HG03066 (cell line): ENCODE measurements around the gene ORAI2.
"Not testable (repeated sequence)": the region's sequence is repeated elsewhere in the genome, so short reads cannot be mapped to it uniquely, and the experiment has no call there.

Experiments
- ATAC-seq: cut with Tn5 transposase; IDR thresholded peaks from one replicate; pipeline ENCODE4 v1.9.1; 2021; ENCODE audit warnings: low read depth; ENCODE audit not compliant: unreplicated experiment

ORAI2 gene

DNA sequence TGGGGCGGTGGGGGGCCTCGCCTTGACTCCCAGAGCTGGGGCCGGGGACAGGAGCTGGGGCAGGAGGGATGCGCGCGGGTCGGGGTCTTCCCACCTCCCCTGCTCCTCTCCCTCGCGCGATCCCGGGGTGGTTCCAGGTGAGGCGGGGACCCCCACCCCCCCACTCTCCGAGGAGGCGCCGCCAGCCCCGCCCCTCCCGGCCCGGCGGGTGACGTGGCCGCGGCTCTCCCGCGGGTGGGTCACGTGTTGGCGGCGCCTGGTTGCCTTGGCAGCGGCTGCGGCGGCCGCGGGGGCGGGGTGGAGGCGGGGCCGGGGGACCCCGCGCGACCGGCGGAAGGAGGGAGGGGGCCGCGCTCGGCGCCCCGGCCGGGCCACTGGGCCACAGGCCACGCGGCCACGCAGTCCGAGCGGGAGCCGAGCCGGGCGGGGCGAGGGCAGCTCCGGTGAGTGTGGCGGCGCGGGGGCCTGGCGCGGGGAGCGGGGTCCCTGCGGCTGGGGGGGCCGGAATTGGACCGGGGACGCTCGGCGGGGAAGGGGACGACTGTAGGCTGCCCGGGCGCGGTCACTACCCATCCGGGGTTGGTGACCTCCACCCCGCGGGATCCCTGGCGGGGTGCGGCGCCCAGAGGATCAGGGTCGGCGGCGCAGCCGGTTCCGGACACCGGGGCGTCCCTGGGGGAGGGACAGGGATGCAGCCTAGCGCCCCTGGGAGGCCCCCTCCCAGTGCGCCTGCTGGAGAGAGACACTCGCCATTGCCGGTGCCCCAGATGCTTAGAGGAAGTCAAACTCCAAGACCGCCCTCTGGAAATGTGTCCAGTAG is at the start of gene ORAI2:
Gene ORAI2 (plus strand): TSS at position 357 of the 820 bp plus-strand sequence. CDS start 5,382 bp downstream, outside the sequence.
- ATAC-seq = peak; percentile 47

DNA sequence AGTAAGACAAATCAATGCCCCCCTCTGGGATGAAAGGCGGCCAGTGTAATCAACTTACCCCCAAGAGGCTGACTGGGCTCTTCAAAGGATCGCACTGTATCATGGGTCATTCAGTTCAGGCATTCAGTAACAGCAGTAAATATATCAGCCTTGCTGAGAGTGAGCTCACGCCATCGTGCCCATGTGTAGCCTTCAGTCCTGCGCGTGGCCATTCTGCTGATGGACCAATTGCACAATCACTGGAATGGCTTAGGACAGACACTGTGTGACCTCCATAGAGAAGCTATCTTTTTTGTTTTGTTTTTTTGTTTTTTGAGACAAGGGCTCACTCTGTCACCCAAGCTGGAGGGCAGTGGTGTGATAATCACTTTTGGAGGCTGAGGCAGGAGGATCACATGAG is 46.3 kb upstream of the ORAI2 start:
- no peak for ATAC-seq

DNA sequence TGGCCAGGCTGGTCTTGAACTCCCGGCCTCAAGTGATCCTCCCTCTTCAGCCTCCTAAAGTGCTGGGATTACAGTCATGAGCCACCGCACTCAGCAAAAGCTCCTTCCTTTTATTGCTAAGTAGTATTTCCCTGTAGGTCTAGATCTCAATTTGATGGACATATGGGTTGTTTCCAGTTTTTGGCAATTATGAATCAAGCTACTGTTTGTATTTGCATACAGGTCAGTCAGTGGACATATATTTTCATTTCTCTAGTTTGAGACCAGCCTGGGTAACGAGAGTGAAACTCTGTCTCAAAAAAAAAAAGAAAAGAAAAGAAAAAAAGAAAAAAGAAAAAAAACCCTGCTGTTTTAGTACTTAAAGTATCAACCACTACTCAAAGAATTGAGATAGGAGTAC is 43.6 kb upstream of the ORAI2 start:
- ATAC-seq = peak; percentile 76

DNA sequence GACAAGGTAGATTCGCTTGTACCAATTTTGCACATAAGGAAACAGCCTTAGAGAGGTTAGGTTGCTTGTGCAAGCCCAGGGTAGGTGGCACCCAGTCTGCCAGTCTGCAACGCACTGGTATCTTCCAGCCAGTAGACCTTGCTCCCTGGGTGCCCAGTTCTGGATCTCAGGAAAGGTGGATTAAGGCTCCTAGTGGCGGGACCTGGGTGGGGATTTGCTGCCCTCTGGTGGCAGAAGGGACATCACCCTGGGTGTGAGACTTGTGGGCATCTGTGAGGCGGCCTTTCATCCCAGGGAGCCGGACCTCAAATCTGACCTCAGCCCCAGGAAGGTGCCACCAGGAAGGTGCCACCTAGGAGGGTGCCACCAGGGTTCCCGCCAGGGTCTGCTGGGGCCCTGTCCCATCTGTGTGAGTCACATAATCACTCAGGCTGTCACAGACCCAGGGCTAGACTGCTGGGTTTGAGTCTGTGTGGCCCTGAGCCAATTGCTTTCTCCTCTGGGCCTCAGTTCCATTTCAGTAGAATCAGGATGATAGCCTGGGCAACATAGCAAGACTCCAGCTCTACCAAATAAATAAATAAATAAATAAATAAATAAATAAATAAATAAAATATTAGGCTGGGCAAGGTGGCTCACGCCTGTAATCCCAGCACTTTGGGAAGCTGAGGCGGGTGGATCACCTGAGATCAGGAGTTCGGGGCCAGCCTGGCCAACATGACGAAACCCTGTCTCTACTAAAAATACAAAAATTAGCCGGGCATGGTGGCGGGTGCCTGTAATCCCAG is 42.5 kb upstream of the ORAI2 start:
- no peak for ATAC-seq

- ATAC-seq = no peak
Observed at GRCh38 chr7:102392330-102392729, 41.0 kb upstream of the ORAI2 start.

GRCh38 chr7:102393467-102393866 is 39.9 kb upstream of the ORAI2 start:
- ATAC-seq = no peak

DNA sequence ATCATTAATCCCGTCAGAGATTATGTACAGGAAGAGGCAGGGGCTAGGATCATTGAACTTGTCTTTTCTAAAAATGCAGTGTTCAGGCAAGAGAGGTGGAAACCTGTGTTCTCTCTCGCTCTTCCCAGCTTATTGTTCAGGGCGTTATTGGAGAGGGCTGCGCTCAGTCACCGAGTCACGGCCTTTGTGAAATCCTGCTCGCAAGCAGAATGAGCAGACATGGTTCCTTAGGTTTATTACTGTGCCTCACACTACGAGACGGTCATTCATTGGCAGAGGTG is 37.8 kb upstream of the ORAI2 start:
- ATAC-seq = no peak

DNA sequence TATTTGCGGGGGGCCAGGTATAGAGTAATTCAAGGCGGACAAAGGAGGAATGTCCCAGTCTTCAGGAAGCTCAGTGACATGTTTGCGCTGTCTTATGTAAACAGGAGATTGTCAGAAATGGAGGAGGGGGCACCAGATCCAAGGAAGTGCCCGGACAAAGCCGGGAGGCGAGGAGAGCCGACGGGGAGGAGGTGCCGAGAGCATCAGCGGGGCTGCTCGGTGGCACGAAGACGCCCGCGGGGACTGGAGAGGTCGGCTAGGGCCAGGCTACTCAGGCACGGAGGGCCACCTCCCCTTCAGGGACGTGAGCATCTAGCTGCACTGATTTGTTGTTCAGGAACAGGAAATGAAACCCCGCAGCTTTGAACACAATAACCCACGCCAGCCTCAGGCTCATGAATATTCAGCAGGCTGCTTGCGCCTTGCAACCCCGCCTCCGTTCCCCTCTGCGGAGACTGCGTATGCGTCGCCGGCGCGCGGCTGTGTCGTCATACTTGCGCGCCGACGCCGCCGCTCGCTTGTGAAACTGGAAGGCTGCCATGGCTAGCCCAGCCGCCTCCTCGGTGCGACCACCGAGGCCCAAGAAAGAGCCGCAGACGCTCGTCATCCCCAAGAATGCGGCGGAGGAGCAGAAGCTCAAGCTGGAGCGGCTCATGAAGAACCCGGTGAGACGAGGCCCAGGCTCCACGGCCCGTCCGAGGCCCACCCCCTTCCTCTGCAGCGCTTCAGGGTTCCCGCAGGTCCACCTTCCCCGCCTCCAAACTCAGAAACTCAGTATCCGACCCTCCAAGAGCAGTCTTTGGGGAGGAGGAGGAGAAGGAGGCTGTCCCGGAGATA is 37.3 kb upstream of the ORAI2 start, which contains the start of gene PRKRIP1:
Gene PRKRIP1 (plus strand): TSS at position 491 of the 837 bp plus-strand sequence. CDS start 49 bp downstream, at position 540.
- peak; percentile 100 for ATAC-seq

- no peak for ATAC-seq
Observed at GRCh38 chr7:102396710-102397019, 36.7 kb upstream of the ORAI2 start.

DNA sequence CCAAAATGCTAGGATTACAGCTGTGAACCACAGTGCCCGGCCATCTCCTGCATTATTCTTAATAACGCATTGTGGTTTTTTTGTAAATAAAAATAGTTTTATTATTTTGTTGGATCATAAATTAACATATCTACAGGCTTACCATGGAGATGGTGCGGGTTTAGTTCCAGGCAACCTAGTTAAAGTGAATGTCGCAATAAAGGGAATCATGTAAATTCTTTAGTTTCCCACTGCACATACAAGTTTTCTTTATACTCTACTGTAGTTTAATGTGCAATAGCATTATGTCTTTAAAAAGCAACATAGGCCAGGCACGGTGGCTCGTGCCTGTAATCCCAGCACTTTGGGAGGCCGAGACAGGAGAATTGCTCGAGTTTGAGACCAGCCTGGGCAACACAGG is 34.8 kb upstream of the ORAI2 start:
- ATAC-seq = no peak

DNA sequence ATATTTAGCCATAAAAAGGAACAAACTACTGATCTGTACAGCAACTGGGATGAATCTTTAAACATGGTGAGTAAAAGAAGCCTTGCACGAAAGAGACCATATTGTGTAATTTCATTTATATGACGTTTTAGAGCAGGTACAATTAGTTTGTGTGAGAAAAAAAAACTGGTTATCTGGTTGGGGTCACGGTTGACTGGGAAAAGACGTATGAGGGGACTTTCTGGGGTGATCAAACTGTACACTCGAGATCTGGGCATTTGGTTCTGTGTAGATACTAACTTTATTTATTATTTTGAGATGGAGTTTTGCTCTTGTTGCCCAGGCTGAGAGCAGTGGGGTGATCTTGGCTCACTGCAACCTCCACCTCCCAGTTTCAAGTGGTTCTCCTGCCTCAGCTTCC is 33.0 kb upstream of the ORAI2 start:
- no peak for ATAC-seq

DNA sequence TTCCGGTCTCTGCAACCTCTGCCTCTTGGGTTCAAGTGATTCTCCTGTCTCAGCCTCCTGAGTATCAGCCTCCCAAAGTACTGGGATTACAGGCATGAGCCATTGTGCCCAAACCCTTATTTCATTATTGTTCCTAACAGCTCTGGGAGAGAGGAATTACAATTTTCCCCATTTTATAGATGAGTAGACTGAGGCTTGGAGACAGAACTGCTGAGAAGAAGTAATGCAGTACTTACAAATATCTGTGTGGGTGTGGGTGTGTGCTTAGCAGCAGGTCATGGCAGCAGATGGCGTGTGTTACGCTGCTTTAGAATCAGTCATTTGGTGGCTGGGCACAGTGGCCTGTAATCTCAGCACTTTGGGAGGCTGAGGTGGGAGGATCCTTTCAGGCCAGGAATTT is 29.8 kb upstream of the ORAI2 start:
- ATAC-seq = no peak

- peak; percentile 57 for ATAC-seq
Observed at GRCh38 chr7:102404005-102404861, 29.1 kb upstream of the ORAI2 start.

DNA sequence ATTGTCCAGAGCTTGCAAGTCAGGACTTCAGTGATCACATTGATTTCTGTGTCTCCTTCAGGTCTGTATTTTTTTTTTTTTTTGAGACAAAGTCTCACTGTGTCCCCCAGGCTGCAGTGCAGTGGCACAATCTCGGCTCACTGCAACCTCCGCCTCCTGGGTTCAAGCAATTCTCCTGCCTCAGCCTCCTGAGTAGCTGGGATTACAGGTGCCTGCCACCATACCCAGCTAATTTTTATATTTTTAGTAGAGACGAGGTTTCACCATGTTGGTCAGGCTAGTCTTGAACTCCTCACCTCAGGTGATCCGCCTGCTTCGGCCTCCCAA is 28.6 kb upstream of the ORAI2 start:
- ATAC-seq = not testable (repeated sequence)

DNA sequence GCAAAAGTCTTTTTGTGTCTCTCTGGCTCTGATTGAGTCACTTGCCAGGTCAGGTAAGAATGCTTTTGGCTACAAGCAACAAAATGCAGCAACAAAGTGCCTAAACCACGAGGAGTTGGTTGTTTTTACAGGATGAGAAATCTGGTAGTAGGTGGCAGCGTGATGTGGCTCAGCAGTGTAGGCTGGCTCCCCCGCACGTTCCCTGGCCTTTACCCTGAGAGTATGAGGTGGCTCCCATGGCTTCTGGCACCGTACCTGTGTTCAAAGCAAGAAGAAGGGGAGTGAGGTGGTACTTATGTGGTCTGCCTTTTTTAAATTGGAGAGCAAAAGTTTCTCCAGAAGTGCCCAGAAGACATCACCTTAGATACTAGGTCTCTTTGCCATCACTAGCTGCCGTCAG is 25.5 kb upstream of the ORAI2 start:
- no peak for ATAC-seq

DNA sequence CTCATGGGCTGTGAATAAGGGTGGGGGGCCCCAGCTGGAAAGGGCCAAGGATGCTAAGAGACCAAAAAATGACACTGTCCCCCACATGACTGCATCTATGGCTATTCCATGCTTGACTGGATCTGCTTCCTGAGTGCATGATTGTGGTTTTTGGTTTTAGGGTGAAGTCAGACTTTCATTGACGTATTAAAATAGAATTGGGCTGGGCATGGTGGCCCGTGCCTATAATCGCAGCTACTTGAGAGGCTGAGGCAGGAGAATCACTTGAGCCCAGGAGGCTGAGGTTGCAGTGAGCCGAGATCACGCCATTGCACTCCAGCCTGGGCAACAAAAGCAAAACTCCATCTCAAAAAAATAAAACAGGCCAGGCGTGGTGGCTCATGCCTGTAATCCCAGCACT is 24.8 kb upstream of the ORAI2 start:
- peak; percentile 54 for ATAC-seq

DNA sequence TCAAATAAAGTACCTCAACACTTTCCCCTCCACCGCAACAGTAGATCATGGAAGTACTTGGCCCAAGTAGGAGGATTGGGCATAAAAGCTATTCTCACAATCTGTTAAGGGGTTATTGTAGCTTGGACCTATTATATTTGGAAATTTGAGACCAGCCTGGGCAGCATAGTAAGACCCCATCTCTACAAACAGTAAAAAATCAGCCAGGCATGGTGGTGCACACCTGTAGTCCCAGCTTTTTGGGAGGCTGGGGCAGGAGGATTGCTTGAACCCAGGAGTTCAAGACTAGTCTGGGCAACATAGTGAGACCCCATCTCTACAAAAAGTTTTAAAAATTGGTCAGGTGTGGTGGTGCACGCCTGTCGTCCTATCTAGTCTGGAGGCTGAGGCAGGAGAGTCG is 24.0 kb upstream of the ORAI2 start:
- no peak for ATAC-seq

- ATAC-seq = no peak
Observed at GRCh38 chr7:102410123-102410522, 23.3 kb upstream of the ORAI2 start.

DNA sequence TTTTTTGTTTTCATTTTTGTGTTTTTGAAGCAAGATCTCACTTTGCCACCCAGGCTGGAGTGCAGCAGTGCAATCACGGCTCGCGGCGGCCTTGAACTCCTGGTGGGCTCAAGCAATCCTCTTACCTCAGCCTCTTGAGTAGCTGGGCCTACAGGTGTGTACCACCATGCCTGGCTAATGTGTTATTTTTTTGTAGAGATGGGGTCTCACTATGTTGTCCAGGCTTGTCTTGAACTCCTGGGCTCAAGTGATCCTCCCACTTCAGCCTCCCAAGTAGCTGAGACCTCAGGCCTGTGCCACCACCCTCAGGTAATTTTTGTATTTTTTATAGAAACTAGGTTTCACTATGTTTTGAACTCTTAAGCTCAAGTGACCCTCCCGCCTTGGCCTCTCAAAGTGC is 22.5 kb upstream of the ORAI2 start:
- no peak for ATAC-seq

- no peak for ATAC-seq
Observed at GRCh38 chr7:102412548-102412947, 20.8 kb upstream of the ORAI2 start.
